Activated B cell treated with CpG ODN at 0.5 μM for 24 hours (primary cell): ENCODE measurements around the gene CASZ1. TPM values are rescaled to one million over a fixed set of nuclear protein-coding genes. Genes with fewer than 3 reads are reported as not detected.

Experiments
- ATAC-seq: fragments of 200-7000 bp; cut with Tn5 transposase; one replicate; pipeline ENCODE4 v1.10.0; 2021; ENCODE audit warnings: low read depth, mild to moderate bottlenecking, moderate library complexity
- CTCF ChIA-PET: fragments of 350-600 bp; sonication (Branson Sonifier 250); formaldehyde crosslinking; loops from one replicate; lab custom pipeline; 2021; ENCODE audit warnings: antibody characterized with exemption; lab: Charles Lee
- POLR2A ChIA-PET: fragments of 350-600 bp; sonication (Branson Sonifier 250); formaldehyde crosslinking; loops from one replicate; lab custom pipeline; 2021; ENCODE audit warnings: antibody characterized with exemption; lab: Charles Lee
- DNase-seq: peaks from one replicate; pipeline ENCODE4 v3.0.0; 2022
- H3K27ac Mint-ChIP-seq: one replicate; pipeline ENCODE4 v1.8.0; 2020; ENCODE audit warnings: mixed read lengths
- H3K27me3 Mint-ChIP-seq: one replicate; pipeline ENCODE4 v1.8.0; 2021; ENCODE audit warnings: mixed read lengths
- H3K36me3 Mint-ChIP-seq: one replicate; pipeline ENCODE4 v1.8.0; 2021; ENCODE audit warnings: low read depth, mixed read lengths
- H3K4me1 Mint-ChIP-seq: one replicate; pipeline ENCODE4 v1.8.0; 2021; ENCODE audit warnings: mixed read lengths
- H3K4me3 Mint-ChIP-seq: one replicate; pipeline ENCODE4 v1.8.0; 2020; ENCODE audit warnings: mild to moderate bottlenecking, mixed read lengths
- H3K9me3 Mint-ChIP-seq: one replicate; pipeline ENCODE4 v1.8.0; 2020; ENCODE audit warnings: mixed read lengths
- CTCF ChIP-seq: fragments of 200-600 bp; IDR thresholded peaks from one replicate; pipeline ENCODE4 v1.8.0; 2022; ENCODE audit warnings: antibody characterized with exemption, mild to moderate bottlenecking
- intact Hi-C: fragments of 100-400 bp; cut with micrococcal nuclease; formaldehyde crosslinking; loops from one replicate; pipeline ENCODE4 v1.15.1; 2024
- total RNA-seq: library from RNA; stranded (reverse); gene quantifications from 2 replicates; pipeline ENCODE4 v1.2.3, GENCODE V29; 2022

The CASZ1 gene
- total RNA-seq, 1 donor from 2014 or later, result 35.6 TPM

- H3K4me1 Mint-ChIP-seq, result peaks cover 10% of the 10 kb centered on the region
- no peak overlapping the region for H3K27ac Mint-ChIP-seq
- intact Hi-C loops, result no loop called here
- H3K36me3 Mint-ChIP-seq, result peaks cover 2% of the 10 kb centered on the region
- no peaks in the 10 kb centered on the region for H3K9me3 Mint-ChIP-seq
- POLR2A ChIA-PET, result no interaction called here
- H3K27me3 Mint-ChIP-seq, result no peaks in the 10 kb centered on the region
- TF ChIP-seq CTCF, result no peak
- ATAC-seq (no peak), DNase-seq (no peak)
- H3K4me3 Mint-ChIP-seq, result no peak overlapping the region
- CTCF ChIA-PET, result no interaction called here
Observed at GRCh38 chr1:10671622-10672342, 124.7 kb downstream of the CASZ1 start.

DNA sequence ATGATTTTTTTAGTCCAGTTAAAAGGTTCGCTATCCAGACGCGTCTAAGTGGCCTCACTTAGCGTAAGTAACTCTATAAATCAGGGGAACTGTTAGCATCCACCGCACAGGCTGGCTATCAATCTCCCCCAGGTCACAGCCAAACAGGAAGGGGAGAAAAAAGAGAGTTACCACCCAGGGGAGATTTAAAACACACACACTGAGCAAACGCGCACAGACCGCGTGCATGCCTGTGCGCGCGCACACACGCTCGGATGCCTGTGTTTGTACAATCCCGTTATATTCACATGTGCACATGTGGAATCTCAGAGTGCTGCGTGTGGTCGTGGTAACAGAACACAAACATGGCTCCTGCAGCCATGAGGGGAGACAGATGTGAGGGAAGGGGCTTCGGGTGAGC, 125.4 kb downstream of the CASZ1 start:
- Mint-ChIP-seq H3K36me3 (peaks cover 2% of the 10 kb centered on the region), H3K27me3 (no peaks in the 10 kb centered on the region), H3K4me1 (peaks cover 10% of the 10 kb centered on the region), H3K4me3 (no peak overlapping the region), H3K9me3 (no peaks in the 10 kb centered on the region), H3K27ac (no peak overlapping the region)
- no peak for TF ChIP-seq CTCF
- intact Hi-C loops, result no loop called here
- ChIA-PET POLR2A (no interaction called here), CTCF (no interaction called here)
- ATAC-seq (no peak), DNase-seq (no peak)

DNA sequence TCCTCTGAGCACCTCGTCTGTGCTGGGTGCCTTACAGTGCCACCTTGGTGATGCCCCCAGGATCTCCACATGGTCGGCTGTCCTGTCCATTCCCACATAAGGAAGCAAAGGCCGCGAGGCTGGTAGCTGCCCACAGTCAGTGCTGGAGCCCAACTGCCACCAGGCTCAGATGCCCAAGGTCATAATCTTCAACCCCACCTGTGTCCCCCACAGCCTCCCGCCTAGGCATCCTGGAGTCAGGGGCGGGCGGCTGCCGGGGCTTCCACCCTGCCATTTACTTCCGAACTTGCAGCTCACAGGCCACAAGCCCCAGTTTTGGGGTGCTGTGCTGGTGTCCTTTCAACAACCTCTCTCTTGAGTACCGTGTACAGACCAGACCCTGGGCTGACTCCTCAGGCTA, 126.3 kb downstream of the CASZ1 start:
- TF ChIP-seq CTCF, result no peak
- Mint-ChIP-seq H3K27ac (no peak overlapping the region), H3K4me3 (no peak overlapping the region), H3K9me3 (no peaks in the 10 kb centered on the region), H3K4me1 (peaks cover 10% of the 10 kb centered on the region), H3K27me3 (no peaks in the 10 kb centered on the region), H3K36me3 (peaks cover 7% of the 10 kb centered on the region)
- ChIA-PET POLR2A (no interaction called here), CTCF (no interaction called here)
- ATAC-seq (no peak), DNase-seq (no peak)
- intact Hi-C loops, result no loop called here

DNA sequence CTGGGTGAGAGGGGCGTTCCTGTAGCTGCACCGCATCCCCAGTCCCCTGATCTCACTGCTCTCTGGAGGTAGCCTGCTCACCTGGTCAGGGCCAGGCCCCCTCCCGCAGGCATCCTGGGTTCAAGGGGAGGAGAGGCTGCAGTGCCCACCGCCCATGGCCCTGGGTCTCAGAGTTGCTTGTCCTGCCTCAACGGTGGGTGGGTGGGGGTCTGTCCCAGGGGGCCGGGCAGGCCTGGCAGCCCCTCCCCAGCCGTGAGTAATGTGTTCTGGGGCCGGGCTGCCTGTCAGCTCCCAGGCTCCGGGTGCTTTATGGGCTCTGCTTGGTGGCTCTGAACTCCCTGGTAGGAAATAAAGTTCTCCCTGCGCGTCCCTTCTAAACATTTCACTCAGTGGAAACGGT, 126.9 kb downstream of the CASZ1 start:
- Mint-ChIP-seq H3K27ac (no peak overlapping the region), H3K9me3 (no peaks in the 10 kb centered on the region), H3K36me3 (peaks cover 10% of the 10 kb centered on the region), H3K4me1 (peaks cover 10% of the 10 kb centered on the region), H3K4me3 (no peak overlapping the region), H3K27me3 (no peaks in the 10 kb centered on the region)
- intact Hi-C loops, result no loop called here
- ATAC-seq, result no peak
- ChIA-PET POLR2A (no interaction called here), CTCF (no interaction called here)
- TF ChIP-seq CTCF, result no peak
- DNase-seq, result no peak

DNA sequence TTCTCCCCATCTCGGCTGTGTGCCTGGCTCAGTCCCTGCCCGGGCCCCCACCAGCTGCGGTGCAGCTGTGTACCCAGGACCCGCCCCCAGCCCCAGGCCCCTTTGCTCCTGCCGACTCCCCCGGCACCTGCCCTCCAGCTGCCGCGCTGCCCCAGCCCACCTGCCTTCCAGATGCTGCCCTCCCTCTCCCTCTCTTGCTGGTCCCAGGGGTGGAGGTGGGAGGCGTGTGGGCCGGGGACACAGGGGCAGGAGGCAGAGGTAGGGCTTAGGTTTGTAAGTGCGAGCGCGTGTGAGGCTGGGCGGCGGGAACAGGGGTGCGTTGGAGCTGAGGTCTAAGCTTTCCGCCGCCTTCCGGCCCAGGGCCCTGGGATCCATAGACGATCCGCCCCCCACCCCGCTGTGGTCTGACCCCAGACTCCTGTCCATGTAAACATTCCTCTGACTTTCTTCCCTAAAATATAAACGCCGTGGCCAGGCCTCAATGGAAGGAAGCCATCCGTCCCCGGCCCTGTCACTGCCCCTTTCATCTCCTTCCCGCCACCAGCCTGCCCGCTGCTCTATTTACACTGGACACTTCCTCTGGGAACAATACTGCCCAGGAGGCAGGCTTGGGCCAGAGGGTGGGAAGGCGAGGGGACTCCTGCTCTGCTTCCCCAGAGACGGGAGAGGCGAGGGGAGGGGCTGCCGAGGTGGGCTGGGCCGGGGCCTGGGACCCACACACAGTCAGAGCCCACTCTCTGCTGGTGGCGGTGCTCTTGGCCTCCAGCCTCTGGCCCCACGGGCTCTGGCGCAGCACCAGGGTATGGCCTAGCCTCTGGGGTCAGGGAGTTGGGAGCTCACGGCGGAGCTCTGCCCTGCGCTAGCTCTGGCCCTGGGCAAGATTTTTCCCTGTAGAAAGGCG, 128.3 kb downstream of the CASZ1 start:
- Mint-ChIP-seq H3K4me1 (peaks cover 10% of the 10 kb centered on the region), H3K9me3 (no peaks in the 10 kb centered on the region), H3K27me3 (no peaks in the 10 kb centered on the region), H3K4me3 (no peak overlapping the region), H3K36me3 (peaks cover 13% of the 10 kb centered on the region), H3K27ac (no peak overlapping the region)
- ChIA-PET CTCF (no interaction called here), POLR2A (no interaction called here)
- no peak for TF ChIP-seq CTCF
- ATAC-seq (no peak), DNase-seq (no peak)
- intact Hi-C loops, result no loop called here
